GM19397 (cell line): ENCODE data around the gene LYSMD2.
A peak's percentile ranks its signal among the peaks of the same experiment; 100 is the strongest.

ENCODE experiments used
- ATAC-seq: cut with Tn5 transposase; IDR thresholded peaks from one replicate; pipeline ENCODE4 v1.9.1; 2021; ENCODE audit warnings: mild to moderate bottlenecking, moderate library complexity; ENCODE audit not compliant: unreplicated experiment

The LYSMD2 gene

DNA sequence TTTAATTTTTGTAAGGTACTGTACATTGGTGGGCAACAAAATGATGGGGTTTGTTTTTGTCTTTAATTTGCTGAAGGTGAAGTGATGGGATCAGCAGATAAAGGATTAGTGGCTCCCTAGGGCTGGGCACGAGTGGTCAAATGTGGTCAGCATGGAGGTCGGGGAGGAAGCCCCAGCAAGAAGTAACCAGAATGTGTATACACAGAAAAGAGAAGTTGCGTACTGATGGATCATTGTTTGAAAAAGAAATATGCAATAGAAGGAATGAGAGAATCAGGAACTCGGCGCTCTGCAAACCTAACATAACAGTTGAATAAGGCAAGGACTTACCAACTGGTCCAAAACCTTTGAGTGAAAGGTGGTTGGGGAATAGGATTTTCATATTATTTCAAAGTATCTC, 15.4 kb upstream of the LYSMD2 start:
- no peak for ATAC-seq

DNA sequence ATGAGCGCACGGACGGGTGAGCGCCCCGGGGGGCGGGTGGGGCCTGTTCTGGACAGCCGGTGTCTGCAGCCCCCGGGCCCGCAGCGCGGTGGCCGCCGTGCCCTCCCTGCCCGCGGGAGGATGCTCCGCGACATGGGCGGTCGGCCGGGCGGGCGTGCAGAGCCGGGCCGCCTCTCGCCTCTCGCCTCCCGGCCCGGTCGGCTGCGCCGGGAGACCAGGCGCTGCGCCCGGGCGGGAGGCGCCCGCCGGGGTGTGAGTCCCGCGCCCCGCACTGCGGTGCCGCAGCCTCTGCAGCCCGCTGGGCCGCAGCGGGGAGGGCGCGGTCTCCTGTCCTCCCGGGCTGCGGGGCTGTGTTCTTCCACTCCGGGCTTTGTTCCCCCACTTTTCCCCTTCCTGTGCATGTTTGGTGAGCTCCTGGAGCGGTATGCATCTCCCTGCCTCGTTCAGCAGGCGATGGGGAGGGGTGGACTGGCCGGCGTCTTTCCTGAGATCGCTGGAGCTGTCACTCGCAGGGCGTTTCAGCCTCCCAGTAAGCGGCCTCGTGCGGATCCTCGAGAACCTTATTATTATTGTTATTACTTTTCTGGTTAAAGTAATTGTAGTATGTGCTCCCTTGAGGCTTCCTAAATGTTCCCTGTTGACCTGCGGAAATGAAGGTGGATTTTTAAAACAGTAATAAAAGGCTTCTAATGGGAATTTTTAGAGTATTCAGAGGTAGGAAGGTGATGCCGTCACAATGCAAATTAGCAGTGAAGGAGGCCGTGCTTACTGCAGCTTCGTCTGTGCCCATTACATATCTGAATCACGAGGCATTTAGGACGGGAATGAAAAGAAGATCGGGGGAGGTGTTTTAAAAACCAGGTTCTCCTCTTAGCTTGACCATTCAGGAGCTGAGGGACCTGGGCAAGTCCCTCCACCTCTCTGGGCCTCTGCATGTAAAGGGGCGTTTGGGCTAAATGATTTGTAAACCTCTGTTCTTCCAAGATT, 14.5 kb upstream of the LYSMD2 start:
- ATAC-seq = peak; percentile 39

DNA sequence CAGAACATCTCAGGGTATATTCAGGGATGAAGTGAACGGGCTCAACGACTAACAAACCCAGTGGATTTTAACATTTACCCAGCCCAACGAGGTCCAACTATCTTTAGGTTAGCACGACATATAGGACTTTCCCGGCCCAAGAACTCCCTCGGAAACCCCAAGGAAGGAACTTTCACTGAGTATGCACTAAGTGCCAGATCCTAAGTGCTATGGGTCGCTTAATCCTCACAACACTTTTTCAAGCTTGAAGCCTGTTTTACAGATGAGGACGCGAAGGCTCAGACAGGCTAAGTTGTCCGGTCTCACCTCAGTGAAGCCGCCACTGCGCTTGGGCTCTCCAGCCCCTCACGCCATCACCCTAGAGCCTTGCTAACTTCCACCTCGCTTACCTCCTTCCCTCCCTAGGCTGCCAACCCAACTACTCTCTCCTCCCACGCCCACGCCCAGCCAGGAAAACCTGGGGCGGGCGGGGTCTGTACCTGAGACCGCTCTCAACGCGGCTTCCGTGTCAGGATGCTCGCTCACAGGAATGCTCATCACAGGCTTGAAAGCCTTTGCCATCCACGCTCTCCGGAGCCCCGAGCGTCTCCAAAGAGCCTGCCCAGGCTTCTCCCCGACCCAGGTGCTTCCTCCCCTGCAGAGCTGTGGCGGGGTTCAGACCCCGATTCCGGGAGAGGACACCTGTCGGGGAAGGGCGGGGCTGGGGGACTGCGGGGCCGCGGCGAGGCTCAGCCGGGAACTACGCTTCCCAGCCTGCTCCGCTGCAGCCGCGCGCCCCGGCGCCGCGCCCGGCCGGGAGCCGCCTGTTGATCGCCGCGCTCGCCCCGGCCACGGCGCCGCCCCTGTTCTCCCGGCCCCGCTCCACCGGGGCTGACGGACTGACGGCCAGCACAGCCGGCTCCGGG, 13.6 kb upstream of the LYSMD2 start, which contains the start of gene TMOD2:
TSS of gene TMOD2 (plus strand) at position 806 of the 905 bp plus-strand sequence. CDS start 14,845 bp downstream, outside the sequence.
- ATAC-seq = peak; percentile 77

DNA sequence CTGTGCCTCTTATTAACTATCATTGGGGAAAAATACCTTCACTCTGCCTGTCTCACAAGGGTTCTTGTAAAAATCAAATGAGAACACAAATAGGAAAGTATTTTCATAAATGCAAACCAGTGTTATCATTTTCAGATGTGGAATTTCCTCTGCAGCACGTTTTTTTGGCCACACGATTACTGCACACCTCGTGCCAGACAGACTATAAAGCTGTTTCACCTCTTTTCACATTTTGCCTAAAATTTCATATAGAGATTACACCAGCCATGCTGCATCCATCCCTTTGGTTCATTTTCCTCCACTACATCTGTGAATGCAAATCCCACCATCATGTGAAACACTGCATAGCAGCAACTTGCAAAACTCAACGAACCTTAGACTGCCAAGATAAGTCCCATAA, 12.7 kb upstream of the LYSMD2 start:
- ATAC-seq = no peak

DNA sequence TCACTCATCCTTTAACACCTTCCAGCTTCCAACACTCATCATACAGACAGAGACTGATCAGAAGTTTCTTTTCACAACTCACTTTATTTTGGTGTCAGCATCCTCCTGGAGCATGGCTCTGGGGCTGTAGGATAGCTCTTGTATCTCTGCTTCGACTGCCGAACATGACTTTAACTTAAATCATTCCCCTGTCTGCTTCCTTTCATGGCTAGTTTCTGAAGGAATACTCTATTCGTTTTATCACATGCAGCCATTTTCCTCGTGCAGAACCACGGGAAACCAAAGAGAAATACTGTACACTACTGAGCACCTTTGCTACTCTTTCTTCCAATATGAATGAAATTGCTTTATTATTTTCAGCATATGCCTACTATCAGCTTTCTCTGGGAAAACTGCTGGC, 11.9 kb upstream of the LYSMD2 start:
- no peak for ATAC-seq

DNA sequence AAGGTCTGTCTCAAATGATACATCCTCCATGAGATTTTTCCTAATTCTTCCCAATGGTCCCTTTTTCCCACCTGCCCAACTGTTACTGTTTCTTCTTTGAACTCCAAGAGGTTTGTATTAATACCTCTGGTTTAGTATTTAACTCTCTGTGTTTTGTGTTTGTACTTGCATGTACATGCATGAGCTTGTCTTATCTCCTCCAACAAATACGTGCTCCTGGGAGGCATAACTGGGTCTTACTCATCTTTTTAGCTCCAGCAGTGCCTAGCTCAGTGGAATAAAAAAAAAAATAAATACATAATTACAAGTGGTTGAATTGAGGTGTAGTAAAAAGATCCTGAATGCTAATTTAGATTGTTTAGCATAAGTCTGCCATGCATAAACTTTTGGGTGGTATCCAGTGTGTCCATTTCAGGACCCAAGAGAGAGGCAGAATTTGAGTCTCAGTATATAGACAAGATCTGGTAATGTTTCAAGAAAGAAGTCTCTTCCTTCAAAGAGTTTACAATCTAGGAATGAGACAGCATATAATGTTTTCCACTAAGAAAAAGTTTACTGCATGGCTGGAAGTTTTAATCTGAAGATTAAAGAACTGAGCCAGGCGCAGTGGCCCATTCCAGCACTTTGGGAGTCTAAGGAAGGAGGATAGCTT, 1.7 kb upstream of the LYSMD2 start:
- ATAC-seq = no peak

DNA sequence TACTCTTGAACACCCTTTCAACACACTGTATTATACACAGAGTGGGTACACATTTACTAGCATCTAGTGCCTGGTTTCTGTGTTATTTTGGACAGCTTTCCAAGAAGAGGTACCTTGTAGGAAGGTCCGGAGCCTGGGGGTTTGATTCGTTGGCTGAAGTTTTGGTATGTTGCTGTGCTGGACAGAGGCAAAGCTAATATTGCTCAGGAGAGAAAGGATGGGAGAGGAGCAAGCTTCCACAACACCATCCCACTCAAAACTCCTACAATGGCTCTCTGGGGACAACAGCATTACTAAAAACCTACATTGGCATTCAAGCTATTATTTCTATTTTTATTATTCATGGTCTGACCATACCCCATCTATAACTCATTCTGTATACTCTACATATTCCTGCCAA, 1.1 kb upstream of the LYSMD2 start:
- ATAC-seq = no peak

DNA sequence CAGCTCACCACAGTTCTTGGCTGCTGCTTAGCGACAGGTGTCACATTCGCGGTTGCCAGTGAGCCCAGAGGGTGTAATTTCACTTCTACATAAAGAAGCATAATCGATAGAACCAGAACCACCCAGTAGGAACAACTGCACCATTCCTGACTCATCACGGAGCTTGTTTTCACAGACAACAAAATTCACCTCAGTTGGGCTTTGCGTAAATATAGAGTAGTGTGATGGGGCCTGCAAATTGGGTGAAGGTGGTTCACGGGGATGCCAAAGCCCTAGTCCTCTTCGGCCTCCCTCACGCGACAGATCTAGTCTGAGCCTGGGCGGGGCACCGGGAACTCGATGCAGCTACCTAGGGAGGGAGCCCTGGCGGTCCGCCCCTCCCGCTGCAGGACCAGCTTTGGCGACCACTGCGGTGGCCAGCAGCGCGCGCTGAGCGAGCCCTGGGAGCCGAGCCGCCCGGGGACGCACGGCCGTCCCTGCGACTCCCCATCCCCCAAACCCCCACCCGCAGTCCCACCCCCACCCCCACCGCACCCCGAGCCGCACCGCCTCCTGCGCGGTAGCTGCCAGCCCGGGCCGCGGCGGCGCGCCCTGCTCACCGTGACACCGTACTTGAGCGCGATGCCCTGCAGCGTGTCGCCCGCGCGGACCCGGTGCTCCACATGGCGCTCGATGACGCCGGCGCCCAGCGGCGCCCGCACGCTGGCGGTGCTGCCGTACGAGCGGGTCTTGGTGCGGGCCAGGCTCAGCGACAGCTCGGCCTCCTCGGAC, 519 bp downstream of the LYSMD2 start:
- peak; percentile 32 for ATAC-seq

DNA sequence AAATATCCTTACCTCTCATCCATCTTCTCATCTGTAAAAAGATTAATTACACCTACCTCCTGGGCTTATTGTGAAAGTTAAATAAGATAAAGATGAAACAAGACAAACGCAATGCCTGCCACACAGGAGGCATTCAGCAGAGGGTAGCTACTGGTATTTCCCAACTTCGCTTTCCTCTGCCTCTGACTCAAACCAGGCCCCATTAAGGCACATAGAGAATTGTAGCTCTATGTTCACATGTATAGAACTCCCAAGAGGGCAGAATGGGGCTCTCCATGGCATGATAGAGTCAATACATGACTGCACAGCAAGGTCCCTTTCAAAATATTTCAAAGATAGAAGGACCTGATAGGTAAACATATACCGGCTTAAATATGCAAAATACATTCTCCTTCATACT, 1.4 kb downstream of the LYSMD2 start:
- peak; percentile 19 for ATAC-seq

DNA sequence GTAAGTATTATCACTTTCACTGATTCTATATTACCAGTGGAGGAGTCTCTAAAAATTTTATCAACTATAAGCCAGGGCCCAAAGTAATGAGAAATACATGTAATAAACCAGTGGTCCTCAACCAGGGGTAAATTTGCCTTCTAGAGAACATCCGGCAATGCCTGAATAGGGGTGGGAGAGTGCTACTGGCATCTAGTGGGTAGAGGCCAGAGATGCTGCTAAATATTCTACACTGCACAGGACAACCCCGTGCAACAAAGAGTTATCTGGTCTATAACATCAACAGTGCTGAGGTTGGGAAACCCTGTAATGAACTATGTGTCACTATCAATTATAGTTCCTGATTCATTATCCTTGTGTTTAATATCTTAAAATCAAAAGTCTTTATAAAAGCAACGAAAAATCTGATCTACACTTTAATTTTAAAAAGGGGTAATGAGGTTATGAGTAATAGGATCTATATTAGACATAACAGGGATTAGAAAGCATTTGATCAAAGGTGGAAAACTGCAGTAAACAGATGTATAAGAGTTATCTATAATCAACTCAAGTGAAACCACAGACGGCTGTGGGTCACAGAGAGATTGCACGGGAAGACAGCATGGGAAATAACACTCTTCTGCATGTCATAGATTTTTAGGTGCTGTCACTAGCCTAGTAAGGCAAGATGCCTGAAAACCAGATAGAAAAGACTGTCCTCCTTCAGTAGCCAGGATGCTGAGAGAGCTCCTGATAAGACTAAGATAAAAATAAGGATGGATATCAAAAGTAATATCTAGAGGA, 2.0 kb downstream of the LYSMD2 start:
- no peak for ATAC-seq

DNA sequence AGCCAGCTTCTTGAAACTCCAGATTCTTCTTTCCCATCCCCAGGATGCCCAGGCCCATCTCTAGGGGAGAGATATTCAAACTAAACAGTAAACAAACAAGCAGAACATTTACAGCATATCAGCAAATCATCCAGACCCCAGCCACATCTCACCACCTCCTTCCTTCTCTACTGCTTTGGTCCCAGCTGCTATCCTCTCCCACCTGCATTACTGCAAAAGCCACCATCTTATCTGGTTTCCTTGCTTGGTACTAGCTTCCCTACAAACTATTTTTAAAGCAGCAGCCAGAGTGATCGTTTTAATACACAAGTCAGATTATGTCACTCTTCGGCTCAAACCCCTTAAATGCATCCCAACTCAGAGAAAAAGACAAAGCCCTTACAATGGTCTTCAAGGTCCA, 4.8 kb downstream of the LYSMD2 start:
- no peak for ATAC-seq

DNA sequence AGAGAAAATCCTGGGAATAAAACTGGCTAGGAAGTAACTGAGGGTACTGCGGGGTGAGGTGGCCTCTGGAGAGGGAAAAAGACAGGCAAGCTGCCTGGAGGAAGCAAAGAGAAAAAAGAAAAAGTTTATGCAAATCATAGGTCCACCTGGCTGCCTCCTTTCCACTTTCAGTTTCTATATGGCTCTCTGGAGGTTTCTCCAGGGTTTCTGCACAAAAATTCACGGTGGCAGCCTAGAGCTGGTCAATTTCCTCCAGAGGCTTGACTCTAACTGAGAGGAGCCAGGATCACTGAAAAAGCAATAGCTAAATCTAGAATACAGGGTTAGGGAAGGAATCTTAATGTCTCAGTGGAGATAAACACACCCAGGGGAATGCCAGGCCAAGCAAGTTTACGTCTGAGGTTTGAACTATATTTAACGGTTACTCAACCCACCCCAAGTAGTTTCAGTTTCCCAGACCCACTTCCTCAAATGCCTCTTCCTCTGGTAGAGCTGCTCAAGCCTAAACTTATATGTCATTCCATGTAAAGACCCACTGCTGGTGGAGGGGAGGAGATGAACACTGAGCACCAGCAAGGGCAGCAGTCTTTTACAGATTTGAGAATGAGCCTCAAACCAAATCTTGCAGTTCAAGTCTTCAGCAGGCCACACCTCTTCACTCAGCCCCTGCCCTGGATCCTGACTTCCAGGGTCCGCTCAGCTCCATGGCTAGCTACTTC, 5.7 kb downstream of the LYSMD2 start:
- peak; percentile 45 for ATAC-seq

DNA sequence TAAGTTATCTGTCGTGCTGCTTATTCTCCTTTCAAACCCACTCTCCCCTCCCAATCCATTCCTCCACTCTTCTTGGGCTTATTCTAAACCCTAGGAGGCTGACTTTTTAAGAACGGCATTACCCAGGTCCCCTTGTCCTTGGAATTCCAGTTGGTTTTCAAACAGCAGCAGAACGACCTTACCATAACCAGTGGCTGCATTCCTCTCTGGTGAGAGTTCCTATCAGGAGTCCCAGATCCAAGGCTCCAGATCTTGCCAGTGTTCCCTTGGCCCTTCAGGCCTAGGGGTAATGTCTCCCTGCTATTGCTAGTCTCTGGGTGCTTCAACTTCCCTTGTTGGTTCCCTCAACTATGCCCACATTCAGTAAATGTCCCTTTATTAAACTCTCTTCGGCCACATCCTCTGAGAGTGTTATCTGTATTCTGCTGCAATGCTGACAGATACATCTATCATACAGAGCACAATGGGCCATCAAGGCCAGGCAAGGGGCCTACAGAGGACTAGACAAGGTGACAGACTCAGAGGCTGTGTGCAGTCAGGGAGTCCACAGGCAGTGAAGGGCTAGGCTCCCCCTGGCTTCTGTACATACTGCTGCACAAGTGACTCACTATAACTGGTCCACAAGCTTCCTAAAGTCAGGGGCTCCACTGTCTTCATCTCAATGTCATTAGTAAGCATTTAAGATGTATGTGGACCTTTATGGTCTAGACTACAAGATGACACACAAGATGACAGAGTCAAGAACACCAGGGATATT, 10.1 kb downstream of the LYSMD2 start:
- no peak for ATAC-seq

DNA sequence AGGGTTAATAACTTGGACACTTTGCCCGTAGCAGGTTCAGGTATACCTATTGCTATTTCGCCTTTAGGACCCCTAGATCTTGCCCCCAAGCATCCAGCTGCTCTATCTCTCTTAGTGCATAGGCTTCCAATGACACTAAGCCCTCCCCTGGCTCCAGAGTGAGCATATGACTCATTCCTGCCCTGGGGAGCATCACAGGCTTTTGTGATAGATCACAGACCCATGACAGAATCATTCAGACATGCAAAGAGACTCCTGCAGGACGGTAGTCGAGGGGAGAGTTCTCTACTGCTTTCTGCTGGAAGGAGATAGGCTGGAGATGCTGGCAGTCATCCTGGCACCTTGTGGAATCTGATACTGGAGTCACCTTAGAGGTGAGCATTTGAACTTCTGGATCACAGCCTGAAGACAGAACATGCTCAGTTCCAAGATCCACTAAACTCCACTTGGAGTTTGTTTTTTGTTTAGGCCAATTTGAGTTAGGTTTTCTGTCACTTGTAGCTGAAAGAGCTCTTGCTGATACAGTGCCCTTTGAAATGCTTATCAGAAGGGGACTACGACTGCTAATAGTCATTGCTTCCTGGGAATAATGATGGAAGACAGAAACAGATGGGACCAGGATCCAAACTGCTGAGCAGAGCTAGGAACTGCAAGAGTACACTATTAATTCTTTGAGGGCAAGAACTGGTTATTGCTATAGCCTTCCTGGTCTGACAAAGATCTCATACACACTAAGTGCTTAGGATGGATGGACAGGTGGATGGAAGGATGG, 11.0 kb downstream of the LYSMD2 start:
- ATAC-seq = peak; percentile 77

DNA sequence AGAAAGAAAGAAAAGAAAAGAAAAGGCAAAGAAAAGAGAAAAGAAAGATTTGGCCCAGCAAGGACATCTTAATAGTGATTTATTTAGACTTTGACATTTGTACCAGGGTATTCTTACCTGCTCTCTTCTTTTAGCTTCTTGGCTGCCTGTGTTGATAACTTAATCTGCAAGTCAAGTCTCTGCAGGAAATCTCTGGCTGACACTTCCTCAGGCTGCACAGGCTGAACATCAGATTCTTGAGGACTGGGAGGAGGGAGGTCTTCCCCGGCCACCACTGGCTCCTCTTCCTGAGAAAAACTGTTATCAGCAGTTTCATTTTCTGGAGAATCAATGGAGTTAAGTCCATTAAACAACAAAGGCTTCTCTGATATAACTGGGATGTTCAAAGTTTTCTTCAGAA, 12.8 kb downstream of the LYSMD2 start:
- no peak for ATAC-seq

DNA sequence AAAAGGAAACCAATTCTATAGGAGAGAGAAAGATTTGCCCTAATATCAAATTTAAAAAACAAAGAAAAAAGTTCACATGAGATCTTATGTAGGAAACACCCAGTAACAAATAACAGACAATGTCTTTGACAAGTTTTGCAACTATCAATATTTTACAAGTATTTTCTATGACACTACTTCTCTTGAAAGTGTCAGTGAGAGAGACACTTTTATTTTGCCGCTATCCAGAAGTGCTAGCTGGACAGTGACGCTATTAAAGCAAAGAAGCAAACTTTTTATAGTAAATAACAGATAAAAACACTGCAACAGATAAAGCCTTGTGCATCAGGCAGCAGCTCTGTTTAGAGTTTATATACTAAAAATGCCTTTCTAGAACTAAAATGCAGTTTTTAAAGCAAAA, 13.3 kb downstream of the LYSMD2 start:
- no peak for ATAC-seq

DNA sequence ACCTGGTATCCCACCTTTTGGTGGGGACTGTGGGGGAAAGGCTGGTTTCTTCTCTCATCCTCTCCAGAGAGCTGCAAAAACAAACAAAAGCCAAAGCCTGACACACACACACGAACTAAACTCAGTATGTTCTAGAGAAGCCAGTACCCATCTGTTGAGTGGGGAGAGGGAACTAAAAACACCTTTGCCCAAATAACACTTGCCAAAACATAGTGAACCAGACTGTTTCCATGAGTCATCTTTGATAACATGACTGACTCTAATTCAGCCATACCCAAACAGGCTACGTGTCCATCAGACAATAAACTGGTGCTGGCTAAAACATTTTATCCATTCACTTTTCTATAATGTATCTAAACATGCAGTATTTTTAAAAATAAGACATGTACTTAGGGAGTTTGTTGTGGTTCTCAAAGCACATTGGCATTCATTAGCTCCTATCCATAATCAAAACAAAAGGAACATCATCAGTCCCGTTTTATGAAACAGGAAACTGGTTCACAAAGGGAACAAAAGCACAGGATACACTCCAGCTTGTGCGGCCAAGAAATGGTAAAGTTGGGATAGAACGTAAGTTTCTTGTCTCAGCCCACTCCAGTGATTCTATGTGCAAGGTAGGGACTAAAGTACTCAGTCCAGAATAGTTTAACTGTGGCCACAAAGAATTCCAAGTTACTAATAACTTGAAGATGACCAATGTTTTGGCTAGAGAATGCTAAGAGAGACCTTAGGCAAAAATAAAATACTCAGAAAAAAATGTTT, 16.1 kb downstream of the LYSMD2 start:
- no peak for ATAC-seq
